ENCODE measurements around the gene PLPP7.

- TF ChIP-seq CTCF (IDR thresholded peaks at IDR 0.05) (no peak), MAX (IDR thresholded peaks at IDR 0.05; ENCODE audit: low read depth) (no peak), POLR2AphosphoS5 (IDR thresholded peaks at IDR 0.05; ENCODE audit: low read depth, low read length) (no peak), CHD2 (IDR thresholded peaks at IDR 0.05; ENCODE audit: low read length, partially characterized antibody) (no peak), FOXJ3 (CRISPR knock-in tag; IDR thresholded peaks at IDR 0.05) (no peak), EP300 (IDR thresholded peaks at IDR 0.05; ENCODE audit: borderline replicate concordance in 1 of 2, low read depth in 1 of 2, low read length in 1 of 2) (no peak), RFX5 (IDR thresholded peaks at IDR 0.05; ENCODE audit: low read length) (no peak), REST (IDR thresholded peaks at IDR 0.05; ENCODE audit: low read depth, low read length) (no peak), YY1 (IDR thresholded peaks at IDR 0.05; ENCODE audit: low read depth) (no peak), RXRA (IDR thresholded peaks at IDR 0.05; ENCODE audit: borderline replicate concordance, low read depth) (no peak), SMC3 (IDR thresholded peaks at IDR 0.05; ENCODE audit: low read depth, low read length) (no peak)
- TF ChIP-seq, protein P1, sequence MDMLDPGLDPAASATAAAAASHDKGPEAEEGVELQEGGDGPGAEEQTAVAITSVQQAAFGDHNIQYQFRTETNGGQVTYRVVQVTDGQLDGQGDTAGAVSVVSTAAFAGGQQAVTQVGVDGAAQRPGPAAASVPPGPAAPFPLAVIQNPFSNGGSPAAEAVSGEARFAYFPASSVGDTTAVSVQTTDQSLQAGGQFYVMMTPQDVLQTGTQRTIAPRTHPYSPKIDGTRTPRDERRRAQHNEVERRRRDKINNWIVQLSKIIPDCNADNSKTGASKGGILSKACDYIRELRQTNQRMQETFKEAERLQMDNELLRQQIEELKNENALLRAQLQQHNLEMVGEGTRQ (IDR thresholded peaks at IDR 0.05; ENCODE audit: borderline replicate concordance, low read depth, low read length) = no peak
- TF ChIP-seq, protein P2, sequence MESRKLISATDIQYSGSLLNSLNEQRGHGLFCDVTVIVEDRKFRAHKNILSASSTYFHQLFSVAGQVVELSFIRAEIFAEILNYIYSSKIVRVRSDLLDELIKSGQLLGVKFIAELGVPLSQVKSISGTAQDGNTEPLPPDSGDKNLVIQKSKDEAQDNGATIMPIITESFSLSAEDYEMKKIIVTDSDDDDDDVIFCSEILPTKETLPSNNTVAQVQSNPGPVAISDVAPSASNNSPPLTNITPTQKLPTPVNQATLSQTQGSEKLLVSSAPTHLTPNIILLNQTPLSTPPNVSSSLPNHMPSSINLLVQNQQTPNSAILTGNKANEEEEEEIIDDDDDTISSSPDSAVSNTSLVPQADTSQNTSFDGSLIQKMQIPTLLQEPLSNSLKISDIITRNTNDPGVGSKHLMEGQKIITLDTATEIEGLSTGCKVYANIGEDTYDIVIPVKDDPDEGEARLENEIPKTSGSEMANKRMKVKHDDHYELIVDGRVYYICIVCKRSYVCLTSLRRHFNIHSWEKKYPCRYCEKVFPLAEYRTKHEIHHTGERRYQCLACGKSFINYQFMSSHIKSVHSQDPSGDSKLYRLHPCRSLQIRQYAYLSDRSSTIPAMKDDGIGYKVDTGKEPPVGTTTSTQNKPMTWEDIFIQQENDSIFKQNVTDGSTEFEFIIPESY (IDR thresholded peaks at IDR 0.05; ENCODE audit: borderline replicate concordance, low read depth) = no peak
Observed at GRCh38 chr9:131335368-131335755, 45.8 kb downstream of the PLPP7 start.

Measured in SK-N-SH (cell line).